ENCODE data around the gene PRSS22. TPM values are rescaled to one million over a fixed set of nuclear protein-coding genes. Genes with fewer than 3 reads are reported as not detected.

The PRSS22 gene
- polyA plus RNA-seq, 1 donor (not counting 4 experiments of a cell fraction or from before 2014, with no cell fraction given), result 2.2 TPM

DNA sequence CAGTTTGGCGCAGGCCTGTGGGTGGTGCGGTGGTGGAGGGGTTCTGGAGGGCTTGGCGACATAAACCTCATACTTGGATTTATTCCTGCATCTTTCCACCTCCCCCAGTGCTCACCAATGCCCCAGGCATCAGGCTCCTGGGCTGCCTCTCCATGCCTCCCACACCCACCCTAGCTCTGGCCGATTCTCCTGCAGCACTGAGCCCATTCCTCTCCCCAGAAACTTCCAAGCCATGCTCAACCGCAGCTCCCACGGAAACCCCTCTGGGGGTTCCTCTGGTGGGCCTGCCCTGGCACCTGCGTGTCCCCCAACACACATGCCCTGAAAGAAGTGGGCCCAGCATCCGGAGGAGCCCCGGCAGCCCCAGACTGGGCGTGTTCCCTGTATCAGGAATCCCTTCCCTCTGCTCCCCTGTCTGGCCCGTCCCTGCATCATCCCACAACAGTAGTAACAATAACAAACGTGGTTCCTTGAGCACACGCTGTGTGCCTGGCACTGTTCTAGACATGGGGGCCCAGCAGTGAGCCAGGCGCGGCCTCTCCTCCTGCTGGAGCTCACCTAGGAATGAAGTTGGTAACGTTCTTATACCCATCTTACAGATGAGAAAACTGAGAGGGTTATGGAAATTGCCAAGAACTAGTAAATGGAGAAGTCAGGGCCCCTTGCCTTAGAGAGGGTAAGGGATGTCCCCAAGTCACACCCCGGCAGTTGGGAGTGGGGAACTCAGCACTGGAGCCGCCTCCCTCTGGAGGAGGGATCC lies 38.6 kb downstream of the PRSS22 start:
- peaks cover 29% of the 10 kb centered on the region for H3K27me3 ChIP-seq (ENCODE audit: control insufficient read depth, extremely low read depth, insufficient read depth, low read length)
- H2AFZ ChIP-seq (ENCODE audit: control insufficient read depth, low read length), result no peak overlapping the region
- TF ChIP-seq, protein P1, sequence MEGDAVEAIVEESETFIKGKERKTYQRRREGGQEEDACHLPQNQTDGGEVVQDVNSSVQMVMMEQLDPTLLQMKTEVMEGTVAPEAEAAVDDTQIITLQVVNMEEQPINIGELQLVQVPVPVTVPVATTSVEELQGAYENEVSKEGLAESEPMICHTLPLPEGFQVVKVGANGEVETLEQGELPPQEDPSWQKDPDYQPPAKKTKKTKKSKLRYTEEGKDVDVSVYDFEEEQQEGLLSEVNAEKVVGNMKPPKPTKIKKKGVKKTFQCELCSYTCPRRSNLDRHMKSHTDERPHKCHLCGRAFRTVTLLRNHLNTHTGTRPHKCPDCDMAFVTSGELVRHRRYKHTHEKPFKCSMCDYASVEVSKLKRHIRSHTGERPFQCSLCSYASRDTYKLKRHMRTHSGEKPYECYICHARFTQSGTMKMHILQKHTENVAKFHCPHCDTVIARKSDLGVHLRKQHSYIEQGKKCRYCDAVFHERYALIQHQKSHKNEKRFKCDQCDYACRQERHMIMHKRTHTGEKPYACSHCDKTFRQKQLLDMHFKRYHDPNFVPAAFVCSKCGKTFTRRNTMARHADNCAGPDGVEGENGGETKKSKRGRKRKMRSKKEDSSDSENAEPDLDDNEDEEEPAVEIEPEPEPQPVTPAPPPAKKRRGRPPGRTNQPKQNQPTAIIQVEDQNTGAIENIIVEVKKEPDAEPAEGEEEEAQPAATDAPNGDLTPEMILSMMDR (optimal IDR thresholded peaks at IDR 0.05 in 1 of 3, IDR thresholded peaks at IDR 0.05 in 1 of 3, conservative IDR thresholded peaks at IDR 0.05 in 1 of 3; ENCODE audit: extremely low read depth in 1 of 3, insufficient read depth in 2 of 3, low read length in 3 of 3), result no peak
- no peak for TF ChIP-seq EZH2 (IDR thresholded peaks at IDR 0.05; ENCODE audit: low read length)
- no peak overlapping the region for H3K4me3 ChIP-seq (ENCODE audit: control insufficient read depth in 2 of 3, extremely low read depth in 1 of 3, insufficient read depth in 2 of 3, low read depth in 1 of 3, low read length in 3 of 3)
- no peak for DNase-seq (ENCODE audit: low read depth, low spot score)
- no peak overlapping the region for H3K9ac ChIP-seq (ENCODE audit: control insufficient read depth, extremely low read depth, insufficient read depth, low read length)
- H3K27ac ChIP-seq (ENCODE audit: control insufficient read depth, insufficient read depth, low read length), result no peak overlapping the region
- dilution Hi-C loops (cut with MboI; ENCODE audit: extremely low pct_ligation_motif_present, low sequenced_read_pairs), result no loop called here
- H3K9me3 ChIP-seq (ENCODE audit: control insufficient read depth, low read depth, low read length), result no peaks in the 10 kb centered on the region
- no peak overlapping the region for H3K4me2 ChIP-seq (ENCODE audit: control insufficient read depth, extremely low read depth, insufficient read depth, low read depth, low read length)
- no peaks in the 10 kb centered on the region for H4K20me1 ChIP-seq (ENCODE audit: control insufficient read depth, extremely low read depth, insufficient read depth, low read length)
- no peaks in the 10 kb centered on the region for H3K36me3 ChIP-seq (ENCODE audit: control insufficient read depth in 2 of 2, extremely low read depth in 1 of 2, insufficient read depth in 2 of 2, low read length in 2 of 2)
- no peak for FAIRE-seq
- H3K9me1 ChIP-seq (ENCODE audit: control insufficient read depth, extremely low read depth, insufficient read depth, low read length), result no peaks in the 10 kb centered on the region
- H3K4me1 ChIP-seq (ENCODE audit: control insufficient read depth, extremely low read depth, insufficient read depth, low read length), result no peaks in the 10 kb centered on the region
- no peaks in the 10 kb centered on the region for H3K79me2 ChIP-seq (ENCODE audit: control insufficient read depth, insufficient read depth, low read length)

- FAIRE-seq, result no peak
These were observed 39.6 kb downstream of the PRSS22 start for GRCh38 chr16:2818272-2818876.

More at GRCh38 chr16:2818272-2818876, 39.6 kb downstream of the PRSS22 start:
- dilution Hi-C loops (cut with MboI; ENCODE audit: extremely low pct_ligation_motif_present, low sequenced_read_pairs), result no loop called here
- no peaks in the 10 kb centered on the region for H3K36me3 ChIP-seq (ENCODE audit: control insufficient read depth in 2 of 2, extremely low read depth in 1 of 2, insufficient read depth in 2 of 2, low read length in 2 of 2)
- H3K27me3 ChIP-seq (ENCODE audit: control insufficient read depth, extremely low read depth, insufficient read depth, low read length), result peaks cover 29% of the 10 kb centered on the region
- H2AFZ ChIP-seq (ENCODE audit: control insufficient read depth, low read length), result no peak overlapping the region
- TF ChIP-seq, protein P1 (optimal IDR thresholded peaks at IDR 0.05 in 1 of 3, IDR thresholded peaks at IDR 0.05 in 1 of 3, conservative IDR thresholded peaks at IDR 0.05 in 1 of 3; ENCODE audit: extremely low read depth in 1 of 3, insufficient read depth in 2 of 3, low read length in 3 of 3), result no peak
- TF ChIP-seq EZH2 (IDR thresholded peaks at IDR 0.05; ENCODE audit: low read length), result no peak
- H4K20me1 ChIP-seq (ENCODE audit: control insufficient read depth, extremely low read depth, insufficient read depth, low read length), result no peaks in the 10 kb centered on the region
- H3K9me1 ChIP-seq (ENCODE audit: control insufficient read depth, extremely low read depth, insufficient read depth, low read length), result no peaks in the 10 kb centered on the region
- no peaks in the 10 kb centered on the region for H3K79me2 ChIP-seq (ENCODE audit: control insufficient read depth, insufficient read depth, low read length)
- no peak for DNase-seq (ENCODE audit: low read depth, low spot score)
- no peak overlapping the region for H3K9ac ChIP-seq (ENCODE audit: control insufficient read depth, extremely low read depth, insufficient read depth, low read length)
- no peaks in the 10 kb centered on the region for H3K4me1 ChIP-seq (ENCODE audit: control insufficient read depth, extremely low read depth, insufficient read depth, low read length)
- H3K9me3 ChIP-seq (ENCODE audit: control insufficient read depth, low read depth, low read length), result no peaks in the 10 kb centered on the region
- no peak overlapping the region for H3K27ac ChIP-seq (ENCODE audit: control insufficient read depth, insufficient read depth, low read length)
- H3K4me2 ChIP-seq (ENCODE audit: control insufficient read depth, extremely low read depth, insufficient read depth, low read depth, low read length), result no peak overlapping the region
- no peak overlapping the region for H3K4me3 ChIP-seq (ENCODE audit: control insufficient read depth in 2 of 3, extremely low read depth in 1 of 3, insufficient read depth in 2 of 3, low read depth in 1 of 3, low read length in 3 of 3)
